ACC112 (cell line): ENCODE data around the gene GPR137.

Experiments
- H2AFZ ChIP-seq: fragments of 200-600 bp; sonication (generic); one replicate; pipeline ENCODE4 v1.6.0; 2017; ENCODE audit warnings: antibody characterized with exemption, low read length; ENCODE audit not compliant: unreplicated experiment
- H3K27ac ChIP-seq: fragments of 200-600 bp; sonication (generic); 2 replicates; pipeline ENCODE4 v1.5.1; 2014; ENCODE audit warnings: low read depth, mild to moderate bottlenecking, antibody characterized with exemption, low read length, moderate library complexity
- H3K27me3 ChIP-seq: fragments of 200-600 bp; sonication (generic); 2 replicates; pipeline ENCODE4 v1.6.1; 2014; ENCODE audit warnings: mild to moderate bottlenecking, antibody characterized with exemption, low read length, moderate library complexity, mixed read lengths; ENCODE audit not compliant: insufficient read depth
- H3K36me3 ChIP-seq: fragments of 200-600 bp; sonication (generic); 2 replicates; pipeline ENCODE4 v1.6.1; 2016; ENCODE audit warnings: mild to moderate bottlenecking, antibody characterized with exemption, low read length, moderate library complexity, mixed read lengths; ENCODE audit not compliant: insufficient read depth
- H3K4me1 ChIP-seq: fragments of 200-600 bp; sonication (generic); one replicate; pipeline ENCODE4 v1.6.1; 2016; ENCODE audit warnings: low read length, mixed read lengths; ENCODE audit not compliant: insufficient read depth, unreplicated experiment, control insufficient read depth
- H3K4me3 ChIP-seq: fragments of 200-600 bp; sonication (generic); 2 replicates; pipeline ENCODE4 v1.5.1; 2014; ENCODE audit warnings: mild to moderate bottlenecking, low read depth, low read length
- H3K79me2 ChIP-seq: fragments of 200-600 bp; sonication (generic); one replicate; pipeline ENCODE4 v1.6.0; 2016; ENCODE audit warnings: low read length; ENCODE audit not compliant: control insufficient read depth, unreplicated experiment, insufficient read depth

Gene GPR137

DNA sequence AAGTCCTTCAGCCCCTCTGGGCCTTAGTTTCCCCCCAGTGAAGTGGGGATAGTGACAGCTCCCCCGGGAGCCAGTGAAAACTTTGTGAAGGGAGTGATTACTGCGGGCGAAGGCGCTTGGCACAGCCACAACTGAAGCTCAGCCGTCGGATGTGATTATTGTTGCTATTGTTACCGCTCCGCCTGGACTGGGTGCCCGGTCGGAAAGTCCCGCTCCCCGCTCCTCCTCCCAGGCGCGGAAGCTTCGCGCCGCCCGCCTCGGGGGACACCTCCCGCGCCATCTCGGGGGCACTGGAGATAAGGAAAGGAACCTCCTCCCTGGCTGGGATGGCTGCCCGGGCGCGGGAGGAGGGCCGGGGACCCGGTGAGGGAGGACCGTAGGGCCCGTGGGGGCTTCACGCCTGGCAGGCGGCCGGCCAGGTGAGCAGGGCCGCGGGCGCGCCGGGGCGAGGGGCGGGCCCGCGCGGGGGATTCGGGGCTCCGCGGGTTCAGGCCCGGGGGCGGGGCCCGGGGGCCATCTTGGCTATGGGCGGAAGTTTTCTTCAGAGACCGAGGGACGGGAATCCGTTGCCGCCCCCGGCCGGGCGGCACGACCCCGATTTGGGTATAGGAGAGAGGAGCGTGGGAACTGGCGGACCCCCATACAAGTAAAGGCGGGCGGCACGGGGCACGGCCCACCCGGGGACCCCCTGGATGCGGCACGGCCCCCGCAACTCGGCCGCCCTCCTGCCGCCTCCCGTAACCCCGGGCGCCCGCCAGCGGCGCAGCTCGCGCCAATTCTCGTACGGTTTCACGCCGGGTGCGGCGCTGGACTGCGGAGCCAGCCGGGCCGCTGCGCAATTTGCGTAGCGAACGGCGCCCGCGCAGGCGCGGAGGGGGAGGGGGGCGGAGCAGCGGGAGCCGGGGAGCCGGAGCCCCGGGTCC lies at the start of gene GPR137:
TSS of gene GPR137 (plus strand) at position 887 of the 923 bp plus-strand sequence. CDS start 677 bp downstream, outside the sequence.
- peak within 1 kb of the TSS; percentile 92 for H3K27ac ChIP-seq
- H3K4me1 ChIP-seq, result no peaks in the 10 kb centered on the region
- peaks cover 12% of the 10 kb centered on the region for H3K79me2 ChIP-seq
- H2AFZ ChIP-seq, result peak within 1 kb of the TSS; percentile 57
- H3K36me3 ChIP-seq, result no peaks in the 10 kb centered on the region
- no peaks in the 10 kb centered on the region for H3K27me3 ChIP-seq
- H3K4me3 ChIP-seq, result peak within 1 kb of the TSS; percentile 82

GRCh38 chr11:64237484-64237951 lies 48.1 kb upstream of the GPR137 start:
- H3K27me3 ChIP-seq, result no peaks in the 10 kb centered on the region
- no peak overlapping the region for H3K4me3 ChIP-seq
- H3K4me1 ChIP-seq, result peaks cover 15% of the 10 kb centered on the region
- no peaks in the 10 kb centered on the region for H3K36me3 ChIP-seq
- H3K27ac ChIP-seq, result no peak overlapping the region
- H3K79me2 ChIP-seq, result peaks cover 17% of the 10 kb centered on the region
- no peak overlapping the region for H2AFZ ChIP-seq

DNA sequence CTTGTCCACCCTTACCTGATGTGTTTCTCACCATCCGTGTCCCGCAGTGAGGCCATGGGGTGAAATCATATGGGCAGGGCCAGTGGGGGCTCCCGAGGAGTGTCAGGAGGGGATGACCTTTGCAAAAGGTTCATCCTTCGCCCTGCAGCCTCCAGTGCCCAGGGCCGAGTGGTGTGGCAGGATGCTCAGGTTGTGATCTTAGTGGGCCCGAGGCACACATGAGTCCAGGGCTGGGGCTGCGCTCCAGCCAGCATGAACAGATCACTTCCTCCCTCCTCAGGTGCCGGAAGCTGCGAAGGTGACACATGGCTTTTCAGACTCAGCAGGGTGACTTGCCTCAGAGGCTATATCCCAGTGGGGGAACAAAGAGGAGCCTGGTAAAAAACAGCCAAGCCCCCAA lies 47.6 kb upstream of the GPR137 start:
- H3K36me3 ChIP-seq, result no peaks in the 10 kb centered on the region
- H3K79me2 ChIP-seq, result peaks cover 19% of the 10 kb centered on the region
- no peak overlapping the region for H3K27ac ChIP-seq
- no peak overlapping the region for H2AFZ ChIP-seq
- H3K27me3 ChIP-seq, result no peaks in the 10 kb centered on the region
- no peak overlapping the region for H3K4me3 ChIP-seq
- H3K4me1 ChIP-seq, result peaks cover 21% of the 10 kb centered on the region

- H3K36me3 ChIP-seq, result no peaks in the 10 kb centered on the region
- no peak overlapping the region for H3K4me3 ChIP-seq
- no peak overlapping the region for H2AFZ ChIP-seq
- H3K27ac ChIP-seq, result no peak overlapping the region
- peaks cover 24% of the 10 kb centered on the region for H3K79me2 ChIP-seq
- peaks cover 26% of the 10 kb centered on the region for H3K4me1 ChIP-seq
- H3K27me3 ChIP-seq, result no peaks in the 10 kb centered on the region
These were observed 46.6 kb upstream of the GPR137 start for GRCh38 chr11:64238999-64239398.

DNA sequence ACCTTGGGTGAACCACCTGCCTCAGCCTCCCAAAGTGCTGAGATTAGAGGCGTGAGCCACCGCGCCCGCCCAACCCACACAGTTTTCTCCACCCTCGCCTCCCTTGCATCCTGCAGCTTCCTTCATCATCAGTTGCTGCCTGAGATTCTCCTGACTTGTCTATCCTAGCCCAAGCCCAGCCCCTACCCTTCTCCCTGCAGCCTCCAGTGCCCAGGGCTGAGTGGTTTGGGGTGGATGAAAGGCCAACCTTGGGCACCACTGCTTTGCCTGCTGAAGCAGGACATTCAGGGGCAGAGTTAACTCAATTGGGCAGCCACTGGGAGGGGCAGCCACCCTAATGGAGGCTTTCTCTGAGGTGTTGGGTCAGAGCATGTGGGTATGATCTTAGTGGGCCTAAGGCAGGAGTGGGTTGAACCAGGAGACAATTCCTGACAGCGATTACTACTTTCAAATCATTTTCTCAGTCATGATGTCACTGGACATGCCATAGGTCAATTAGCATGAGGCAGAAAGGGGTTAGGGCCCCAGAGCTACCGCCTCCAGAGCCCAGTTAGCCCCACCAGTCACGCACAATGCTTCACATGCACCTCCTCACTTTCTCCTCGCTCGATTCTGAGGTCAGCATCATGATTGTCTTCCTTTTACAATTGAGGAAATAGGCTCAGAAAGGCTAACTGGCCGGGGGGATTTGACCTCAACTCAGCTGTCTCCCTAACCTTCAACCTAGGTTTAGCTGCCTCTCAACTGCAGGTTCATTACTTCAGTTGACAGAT lies 45.8 kb upstream of the GPR137 start:
- Histone ChIP-seq H3K27me3 (no peaks in the 10 kb centered on the region), H3K4me3 (peak overlapping the region; percentile 84), H3K36me3 (no peaks in the 10 kb centered on the region), H3K79me2 (peaks cover 32% of the 10 kb centered on the region), H2AFZ (no peak overlapping the region), H3K27ac (peak overlapping the region; percentile 88), H3K4me1 (peaks cover 32% of the 10 kb centered on the region)

GRCh38 chr11:64240435-64241240 lies 45.0 kb upstream of the GPR137 start, which contains the start of gene FKBP2:
TSS of gene FKBP2 (plus strand) at chr11:64241095. CDS start at chr11:64242388, 1,293 bp downstream.
- peak within 1 kb of the TSS; percentile 19 for H2AFZ ChIP-seq
- H3K36me3 ChIP-seq, result no peaks in the 10 kb centered on the region
- peak within 1 kb of the TSS; percentile 88 for H3K27ac ChIP-seq
- no peaks in the 10 kb centered on the region for H3K27me3 ChIP-seq
- H3K4me1 ChIP-seq, result peaks cover 35% of the 10 kb centered on the region
- peaks cover 33% of the 10 kb centered on the region for H3K79me2 ChIP-seq
- H3K4me3 ChIP-seq, result peak within 1 kb of the TSS; percentile 84

- peak overlapping the region; percentile 84 for H3K4me3 ChIP-seq
- H3K27me3 ChIP-seq, result no peaks in the 10 kb centered on the region
- no peaks in the 10 kb centered on the region for H3K36me3 ChIP-seq
- peaks cover 35% of the 10 kb centered on the region for H3K4me1 ChIP-seq
- no peak overlapping the region for H2AFZ ChIP-seq
- peak overlapping the region; percentile 88 for H3K27ac ChIP-seq
- peaks cover 36% of the 10 kb centered on the region for H3K79me2 ChIP-seq
These were observed 44.5 kb upstream of the GPR137 start for GRCh38 chr11:64241241-64241490.

DNA sequence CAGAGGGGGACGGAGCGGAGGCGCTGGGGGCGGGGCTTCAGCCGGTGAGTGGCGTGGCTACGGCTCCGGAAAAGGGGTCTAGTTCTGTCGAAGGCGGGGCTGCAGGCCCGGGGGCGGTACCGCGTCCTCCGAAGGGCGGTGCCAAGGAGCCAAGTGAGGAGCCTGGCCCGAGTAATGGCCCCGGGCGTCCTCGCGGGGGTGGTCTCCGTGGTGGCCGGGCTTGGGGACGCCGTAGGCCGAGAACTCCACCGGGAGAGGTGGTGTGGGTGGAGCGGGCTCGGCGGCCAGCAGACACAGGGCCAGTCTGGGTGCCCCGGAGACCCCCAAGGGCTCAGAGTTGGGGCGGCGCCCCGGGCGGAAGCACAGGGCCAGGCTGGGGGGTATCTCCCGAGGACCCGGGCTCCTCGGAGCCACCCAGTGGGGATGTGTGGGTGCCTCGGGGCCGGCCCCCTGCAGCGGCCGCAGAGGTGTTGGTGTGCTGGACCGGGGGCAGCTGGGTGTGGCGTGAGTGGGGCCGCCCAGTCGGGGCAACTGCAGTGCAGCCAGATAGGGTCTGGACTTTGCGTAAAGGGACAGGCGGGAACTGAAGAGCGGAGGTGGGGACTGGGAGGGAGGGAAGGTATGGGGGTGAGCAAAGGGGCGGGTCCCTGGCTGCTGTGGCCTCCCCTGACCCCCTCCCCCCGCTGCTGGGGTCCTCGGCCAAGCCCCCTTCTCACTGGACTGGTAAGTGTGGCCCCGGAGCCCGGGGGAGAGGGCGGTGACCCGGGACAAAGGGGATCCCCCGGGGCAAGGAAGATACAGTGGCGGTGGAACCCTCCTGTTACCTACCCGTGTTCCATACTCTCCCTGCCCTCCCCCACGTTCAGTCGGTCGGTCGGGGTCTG lies 43.9 kb upstream of the GPR137 start:
- Histone ChIP-seq H3K36me3 (no peaks in the 10 kb centered on the region), H2AFZ (no peak overlapping the region), H3K4me3 (peak overlapping the region; percentile 84), H3K4me1 (peaks cover 35% of the 10 kb centered on the region), H3K27me3 (no peaks in the 10 kb centered on the region), H3K27ac (peak overlapping the region; percentile 41), H3K79me2 (peaks cover 37% of the 10 kb centered on the region)

- Histone ChIP-seq H3K36me3 (no peaks in the 10 kb centered on the region), H3K79me2 (peaks cover 37% of the 10 kb centered on the region), H2AFZ (no peak overlapping the region), H3K27me3 (no peaks in the 10 kb centered on the region), H3K27ac (no peak overlapping the region), H3K4me3 (peak overlapping the region; percentile 31; the same call in 1 of the 2 replicates), H3K4me1 (peaks cover 40% of the 10 kb centered on the region)
These were observed 42.3 kb upstream of the GPR137 start for GRCh38 chr11:64243236-64243854.
